DMS53 treated with DMSO at 0.1 percent for 48 hours (cell line): ENCODE results near the gene EEIG1.

Source experiments
- DNase-seq: peaks from one replicate; lab custom pipeline; 2025; ENCODE audit not compliant: unreplicated experiment; lab: John Stamatoyannopoulos, UW

EEIG1 gene

GRCh38 chr9:127942216-127943010 is 38.4 kb downstream of the EEIG1 start:
- DNase-seq: peak; percentile 24

GRCh38 chr9:127941961-127942215 is 38.9 kb downstream of the EEIG1 start:
- no peak for DNase-seq

GRCh38 chr9:127941062-127941960 is 39.5 kb downstream of the EEIG1 start:
- DNase-seq: no peak

GRCh38 chr9:127940593-127940992 is 40.2 kb downstream of the EEIG1 start:
- no peak for DNase-seq

- peak; percentile 32 for DNase-seq
Observed at GRCh38 chr9:127938298-127938690, 42.5 kb downstream of the EEIG1 start.

- peak; percentile 89 for DNase-seq
Observed at GRCh38 chr9:127937388-127938297, 43.1 kb downstream of the EEIG1 start, which contains the start of gene DPM2. Gene DPM2 (minus strand): TSS chr9:127937854. CDS start chr9:127937820, 34 bp downstream.

- no peak for DNase-seq
Observed at GRCh38 chr9:127937056-127937387, 43.8 kb downstream of the EEIG1 start.

GRCh38 chr9:127936347-127936852 is 44.4 kb downstream of the EEIG1 start:
- no peak for DNase-seq

GRCh38 chr9:127935765-127936221 is 45.0 kb downstream of the EEIG1 start:
- no peak for DNase-seq

GRCh38 chr9:127934986-127935385 is 45.8 kb downstream of the EEIG1 start:
- no peak for DNase-seq

GRCh38 chr9:127934248-127934647 is 46.5 kb downstream of the EEIG1 start:
- DNase-seq: no peak

GRCh38 chr9:127931092-127931881 is 49.5 kb downstream of the EEIG1 start:
- peak; percentile 87 for DNase-seq
